SK-N-SH treated with all-trans-retinoic acid at 6 μM for 48 hours (cell line): ENCODE measurements around the gene CMIP.

ENCODE experiments used
- ARNTL ChIP-seq: fragments of 450-650 bp; formaldehyde crosslinking; IDR thresholded peaks from 2 replicates; pipeline ENCODE4 v1.5.0; 2020; ENCODE audit warnings: low read depth, mild to moderate bottlenecking, moderate library complexity, borderline replicate concordance
- CSRNP3 ChIP-seq: fragments of 250-450 bp; sonication (Bioruptor Pico); IDR thresholded peaks from 2 replicates; pipeline ENCODE4 v1.5.1; 2021; ENCODE audit warnings: mild to moderate bottlenecking, moderate library complexity
- PATZ1 ChIP-seq: fragments of 250-450 bp; sonication (Bioruptor Pico); IDR thresholded peaks from 2 replicates; pipeline ENCODE4 v1.8.0; 2020; ENCODE audit warnings: mild to moderate bottlenecking, moderate library complexity, borderline replicate concordance
- RARB ChIP-seq: fragments of 250-450 bp; sonication (Bioruptor Pico); IDR thresholded peaks from 2 replicates; pipeline ENCODE4 v1.8.0; 2021; ENCODE audit warnings: mild to moderate bottlenecking, moderate library complexity
- SNAI2 ChIP-seq: fragments of 250-450 bp; sonication (Bioruptor Pico); IDR thresholded peaks from 2 replicates; pipeline ENCODE4 v1.5.0; 2020; ENCODE audit warnings: mild to moderate bottlenecking, moderate library complexity
- ZFP3 ChIP-seq: fragments of 250-450 bp; sonication (Bioruptor Pico); IDR thresholded peaks from 2 replicates; pipeline ENCODE4 v1.5.0; 2020; ENCODE audit warnings: mild to moderate bottlenecking, moderate library complexity
- ZFP30 ChIP-seq: fragments of 450-650 bp; formaldehyde crosslinking; IDR thresholded peaks from 2 replicates; pipeline ENCODE4 v1.5.0; 2022; ENCODE audit warnings: mild to moderate bottlenecking, moderate library complexity
- ZNF70 ChIP-seq: fragments of 450-650 bp; formaldehyde crosslinking; IDR thresholded peaks from 2 replicates; pipeline ENCODE4 v1.5.0; 2020; ENCODE audit warnings: mild to moderate bottlenecking, moderate library complexity
- ZNF8 ChIP-seq: fragments of 450-650 bp; formaldehyde crosslinking; IDR thresholded peaks from 2 replicates; pipeline ENCODE4 v1.5.0; 2020; ENCODE audit warnings: mild to moderate bottlenecking, moderate library complexity

- TF ChIP-seq ZNF70 (no peak), ZNF8 (CRISPR knock-in tag) (no peak), ZFP30 (CRISPR knock-in tag) (no peak), SNAI2 (no peak), ZFP3 (CRISPR knock-in tag) (no peak), CSRNP3 (CRISPR knock-in tag) (no peak), RARB (CRISPR knock-in tag) (no peak), PATZ1 (CRISPR knock-in tag) (no peak), ARNTL (CRISPR knock-in tag) (no peak)
Observed at GRCh38 chr16:81397879-81398520, 46.6 kb upstream of the CMIP start.
